Gastrocnemius medialis (tissue), 4 donors: Measurements from ENCODE around the gene KIR3DL1.
"Not testable (repeated sequence)": the region's sequence is repeated elsewhere in the genome, so short reads cannot be mapped to it uniquely, and the experiment has no call there.

Source experiments
- CTCF ChIP-seq, 5 experiments: fragments of 450-650 bp in 3 of 5; fragments of 200-600 bp in 2 of 5; sonication (generic) in 2 of 5; IDR thresholded peaks in 4 of 5; conservative IDR thresholded peaks in 1 of 5; 1 replicate in 4 of 5; 2 replicates in 1 of 5; pipeline ENCODE4 v1.5.1; 2016 to 2019; ENCODE audit warnings: antibody characterized with exemption in 5 of 5, mild to moderate bottlenecking in 3 of 5, moderate library complexity in 3 of 5
- POLR2A ChIP-seq, 2 donors: fragments of 450-650 bp; IDR thresholded peaks; one replicate each; pipeline ENCODE4 v1.6.1; 2017; ENCODE audit warnings: antibody characterized with exemption in 2 of 2, mild to moderate bottlenecking in 2 of 2, moderate library complexity in 2 of 2

- TF ChIP-seq CTCF (IDR thresholded peaks at IDR 0.05 in 4 of 5, conservative IDR thresholded peaks at IDR 0.05 in 1 of 5); POLR2A (IDR thresholded peaks at IDR 0.05): not testable (repeated sequence)
These were observed 26.9 kb downstream of the KIR3DL1 start for GRCh38 chr19:54843171-54843570.
